ENCODE data around the gene CRYBG1.
A peak's percentile ranks its signal among the peaks of the same experiment; 100 is the strongest.

The CRYBG1 gene

GRCh38 chr6:106560996-106561685 lies 200.6 kb downstream of the CRYBG1 start:
- Histone ChIP-seq H3K9me3 (ENCODE audit: control extremely low read depth in 1 of 5, control insufficient read depth in 4 of 5, insufficient read depth in 2 of 5, low read depth in 1 of 5, low read length in 4 of 5) (no peaks in the 10 kb centered on the region), H3K4me1 (ENCODE audit: control extremely low read depth in 1 of 4, control insufficient read depth in 4 of 4, insufficient read depth in 4 of 4, low read length in 3 of 4) (peaks cover 8 to 17% (median 11%) of the 10 kb centered on the region in 4 experiments), H3K36me3 (ENCODE audit: control insufficient read depth in 4 of 4, insufficient read depth in 4 of 4, low read length in 3 of 4) (peaks cover 4 to 26% (median 16%) of the 10 kb centered on the region in 4 experiments), H3K4me3 (ENCODE audit: control insufficient read depth in 1 of 7, extremely low read depth in 1 of 7, insufficient read depth in 4 of 7, low read depth in 2 of 7, low read length in 6 of 7) (peak overlapping the region in 1 of 7 experiments; percentile 18), H3K27me3 (replicated peaks in 2 of 5; ENCODE audit: control insufficient read depth in 4 of 5, insufficient read depth in 5 of 5, low read length in 4 of 5) (no peaks in the 10 kb centered on the region), H3K27ac (ENCODE audit: insufficient read depth in 1 of 2, low read depth in 1 of 2, low read length in 2 of 2, poor library complexity in 1 of 2, severe bottlenecking in 2 of 2) (no peak overlapping the region)
- DNase-seq, result peak in 2 of 3 donors; percentile 60 to 71
- CTCF ChIA-PET, result interaction anchor here (0.6 to 11.3 kb wide), 9 partner anchors 9 to 222 kb away, joined by 3 to 309 read pairs (median 8); no protein-coding TSS in a partner anchor
- POLR2A ChIA-PET, result interaction anchor here (0.7 kb wide), 1 partner anchor 39 kb away, joined by 3 read pairs; no protein-coding TSS in a partner anchor
- 86% methylated on average over 7 of the region's 7 CpGs for WGBS (ENCODE audit: insufficient coverage)

GRCh38 chr6:106561686-106562405 lies 201.3 kb downstream of the CRYBG1 start:
- Histone ChIP-seq H3K4me3 (ENCODE audit: control insufficient read depth in 1 of 7, extremely low read depth in 1 of 7, insufficient read depth in 4 of 7, low read depth in 2 of 7, low read length in 6 of 7) (peak overlapping the region in 1 of 7 experiments; percentile 24), H3K9me3 (ENCODE audit: control extremely low read depth in 1 of 5, control insufficient read depth in 4 of 5, insufficient read depth in 2 of 5, low read depth in 1 of 5, low read length in 4 of 5) (no peaks in the 10 kb centered on the region), H3K27me3 (replicated peaks in 2 of 5; ENCODE audit: control insufficient read depth in 4 of 5, insufficient read depth in 5 of 5, low read length in 4 of 5) (no peaks in the 10 kb centered on the region), H3K4me1 (ENCODE audit: control extremely low read depth in 1 of 4, control insufficient read depth in 4 of 4, insufficient read depth in 4 of 4, low read length in 3 of 4) (peaks cover 8 to 17% (median 11%) of the 10 kb centered on the region in 4 experiments), H3K27ac (ENCODE audit: insufficient read depth in 1 of 2, low read depth in 1 of 2, low read length in 2 of 2, poor library complexity in 1 of 2, severe bottlenecking in 2 of 2) (peak overlapping the region; percentile 36 to 76), H3K36me3 (ENCODE audit: control insufficient read depth in 4 of 4, insufficient read depth in 4 of 4, low read length in 3 of 4) (peaks cover 4 to 26% (median 16%) of the 10 kb centered on the region in 4 experiments)
- ChIA-PET CTCF (interaction anchor here (0.6 to 11.3 kb wide), 15 partner anchors 9 to 227 kb away, joined by 3 to 309 read pairs (median 4); no protein-coding TSS in a partner anchor), POLR2A (interaction anchor here (0.6 to 0.7 kb wide), 2 partner anchors 17 to 39 kb away, joined by 3 read pairs; no protein-coding TSS in a partner anchor)
- 25% methylated on average over 2 of the region's 6 CpGs for WGBS (ENCODE audit: insufficient coverage)
- peak in 2 of 3 donors; percentile 47 to 53 for DNase-seq

- H3K27ac ChIP-seq (ENCODE audit: insufficient read depth in 1 of 2, low read depth in 1 of 2, low read length in 2 of 2, poor library complexity in 1 of 2, severe bottlenecking in 2 of 2), result no peak overlapping the region
- no peaks in the 10 kb centered on the region for H3K27me3 ChIP-seq (replicated peaks in 2 of 5; ENCODE audit: control insufficient read depth in 4 of 5, insufficient read depth in 5 of 5, low read length in 4 of 5)
- no peak for DNase-seq
- peaks cover 4 to 33% (median 21%) of the 10 kb centered on the region in 4 experiments for H3K36me3 ChIP-seq (ENCODE audit: control insufficient read depth in 4 of 4, insufficient read depth in 4 of 4, low read length in 3 of 4)
- peaks cover 8 to 17% (median 11%) of the 10 kb centered on the region in 4 experiments for H3K4me1 ChIP-seq (ENCODE audit: control extremely low read depth in 1 of 4, control insufficient read depth in 4 of 4, insufficient read depth in 4 of 4, low read length in 3 of 4)
- ChIA-PET POLR2A (no interaction called here), CTCF (interaction anchor here (1.1 to 11.3 kb wide), 13 partner anchors 9 to 416 kb away, joined by 3 to 309 read pairs (median 5); partner anchors contain the start of gene CRYBG1)
- no peaks in the 10 kb centered on the region for H3K9me3 ChIP-seq (ENCODE audit: control extremely low read depth in 1 of 5, control insufficient read depth in 4 of 5, insufficient read depth in 2 of 5, low read depth in 1 of 5, low read length in 4 of 5)
- whole genome bisulfite sequencing (ENCODE audit: insufficient coverage), result 100% methylated on average over 1 of the region's 2 CpGs
- H3K4me3 ChIP-seq (ENCODE audit: control insufficient read depth in 1 of 7, extremely low read depth in 1 of 7, insufficient read depth in 4 of 7, low read depth in 2 of 7, low read length in 6 of 7), result no peak overlapping the region
Measured at GRCh38 chr6:106563614-106564013, 203.1 kb downstream of the CRYBG1 start.

DNA sequence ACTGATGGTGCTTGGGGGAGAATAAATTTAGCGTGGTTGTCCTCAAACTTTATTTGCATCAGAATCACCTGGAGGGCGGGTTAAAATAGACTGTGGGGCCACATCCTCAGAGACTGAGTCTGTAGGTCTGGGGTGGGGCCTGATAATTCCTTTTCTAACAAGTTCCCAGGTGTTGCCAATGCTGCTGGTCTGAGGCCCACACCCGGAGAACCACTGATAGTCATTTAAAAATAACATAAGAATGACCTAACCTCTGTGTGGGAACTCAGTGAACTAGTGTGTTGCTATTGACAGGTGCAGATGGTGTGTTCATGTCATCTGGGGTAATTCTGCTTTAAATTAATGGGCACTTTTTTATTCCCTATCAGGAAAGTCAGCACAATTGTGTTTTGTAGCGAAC lies 204.0 kb downstream of the CRYBG1 start:
- 89% methylated on average over 1 of the region's 4 CpGs for WGBS (ENCODE audit: insufficient coverage)
- POLR2A ChIA-PET, result no interaction called here
- peaks cover 2 to 35% (median 20%) of the 10 kb centered on the region in 4 experiments for H3K36me3 ChIP-seq (ENCODE audit: control insufficient read depth in 4 of 4, insufficient read depth in 4 of 4, low read length in 3 of 4)

GRCh38 chr6:106568530-106568929 lies 208.0 kb downstream of the CRYBG1 start:
- CTCF ChIA-PET, result interaction anchor here (1.0 to 3.9 kb wide), 5 partner anchors 60 to 138 kb away, joined by 3 to 23 read pairs (median 4); no protein-coding TSS in a partner anchor
- Histone ChIP-seq H3K27me3 (replicated peaks in 2 of 5; ENCODE audit: control insufficient read depth in 4 of 5, insufficient read depth in 5 of 5, low read length in 4 of 5) (no peaks in the 10 kb centered on the region), H3K9me3 (ENCODE audit: control extremely low read depth in 1 of 5, control insufficient read depth in 4 of 5, insufficient read depth in 2 of 5, low read depth in 1 of 5, low read length in 4 of 5) (no peaks in the 10 kb centered on the region), H3K4me1 (ENCODE audit: control extremely low read depth in 1 of 4, control insufficient read depth in 4 of 4, insufficient read depth in 4 of 4, low read length in 3 of 4) (no peaks in the 10 kb centered on the region), H3K4me3 (ENCODE audit: control insufficient read depth in 1 of 7, extremely low read depth in 1 of 7, insufficient read depth in 4 of 7, low read depth in 2 of 7, low read length in 6 of 7) (no peak overlapping the region), H3K36me3 (ENCODE audit: control insufficient read depth in 4 of 4, insufficient read depth in 4 of 4, low read length in 3 of 4) (peaks cover 4 to 38% (median 23%) of the 10 kb centered on the region in 4 experiments), H3K27ac (ENCODE audit: insufficient read depth in 1 of 2, low read depth in 1 of 2, low read length in 2 of 2, poor library complexity in 1 of 2, severe bottlenecking in 2 of 2) (no peak overlapping the region)
- POLR2A ChIA-PET, result no interaction called here
- no peak for DNase-seq
- WGBS (ENCODE audit: insufficient coverage), result 100% methylated on average over 1 of the region's 2 CpGs

More for the DNA sequence above, 204.0 kb downstream of the CRYBG1 start:
- no peak for DNase-seq
- Histone ChIP-seq H3K9me3 (ENCODE audit: control extremely low read depth in 1 of 5, control insufficient read depth in 4 of 5, insufficient read depth in 2 of 5, low read depth in 1 of 5, low read length in 4 of 5) (no peaks in the 10 kb centered on the region), H3K27me3 (replicated peaks in 2 of 5; ENCODE audit: control insufficient read depth in 4 of 5, insufficient read depth in 5 of 5, low read length in 4 of 5) (no peaks in the 10 kb centered on the region), H3K4me1 (ENCODE audit: control extremely low read depth in 1 of 4, control insufficient read depth in 4 of 4, insufficient read depth in 4 of 4, low read length in 3 of 4) (peaks cover 8 to 17% (median 11%) of the 10 kb centered on the region in 4 experiments), H3K4me3 (ENCODE audit: control insufficient read depth in 1 of 7, extremely low read depth in 1 of 7, insufficient read depth in 4 of 7, low read depth in 2 of 7, low read length in 6 of 7) (no peak overlapping the region), H3K27ac (ENCODE audit: insufficient read depth in 1 of 2, low read depth in 1 of 2, low read length in 2 of 2, poor library complexity in 1 of 2, severe bottlenecking in 2 of 2) (no peak overlapping the region)
- CTCF ChIA-PET, result interaction anchor here (1.1 to 11.3 kb wide), 8 partner anchors 10 to 237 kb away, joined by 3 to 309 read pairs (median 6); partner anchors contain the start of gene CRYBG1

- Histone ChIP-seq H3K27ac (ENCODE audit: insufficient read depth in 1 of 2, low read depth in 1 of 2, low read length in 2 of 2, poor library complexity in 1 of 2, severe bottlenecking in 2 of 2) (no peak overlapping the region), H3K4me3 (ENCODE audit: control insufficient read depth in 1 of 7, extremely low read depth in 1 of 7, insufficient read depth in 4 of 7, low read depth in 2 of 7, low read length in 6 of 7) (no peak overlapping the region), H3K36me3 (ENCODE audit: control insufficient read depth in 4 of 4, insufficient read depth in 4 of 4, low read length in 3 of 4) (peaks cover 4 to 36% (median 17%) of the 10 kb centered on the region in 4 experiments), H3K27me3 (replicated peaks in 2 of 5; ENCODE audit: control insufficient read depth in 4 of 5, insufficient read depth in 5 of 5, low read length in 4 of 5) (no peaks in the 10 kb centered on the region), H3K9me3 (ENCODE audit: control extremely low read depth in 1 of 5, control insufficient read depth in 4 of 5, insufficient read depth in 2 of 5, low read depth in 1 of 5, low read length in 4 of 5) (no peaks in the 10 kb centered on the region), H3K4me1 (ENCODE audit: control extremely low read depth in 1 of 4, control insufficient read depth in 4 of 4, insufficient read depth in 4 of 4, low read length in 3 of 4) (no peaks in the 10 kb centered on the region)
- no peak for DNase-seq
- ChIA-PET POLR2A (no interaction called here), CTCF (interaction anchor here (0.8 to 3.9 kb wide), 8 partner anchors 7 to 410 kb away, joined by 3 to 23 read pairs (median 4); no protein-coding TSS in a partner anchor)
- WGBS (ENCODE audit: insufficient coverage), result 92% methylated on average over 4 of the region's 4 CpGs
Measured at GRCh38 chr6:106569428-106569827, 208.9 kb downstream of the CRYBG1 start.
